Neural cell (in vitro differentiated cells): ENCODE results near the gene MYO3B. TPM values are rescaled to one million over a fixed set of nuclear protein-coding genes. Genes with fewer than 3 reads are reported as not detected.

Source experiments
- H2AFZ ChIP-seq: fragments of 200-600, 300-800 bp; sonication (generic), shearing (Covaris generic); 2 replicates; pipeline ENCODE4 v1.6.0; 2014; ENCODE audit warnings: low read depth, mild to moderate bottlenecking, antibody characterized with exemption, low read length, moderate library complexity
- H3F3A ChIP-seq: fragments of 200-600 bp; shearing (Covaris generic); 2 replicates; pipeline ENCODE4 v1.6.1; 2016; ENCODE audit warnings: mild to moderate bottlenecking, moderate library complexity, mixed read lengths, antibody characterized with exemption, low read length; ENCODE audit not compliant: insufficient read depth, poor library complexity, severe bottlenecking
- H3K27ac ChIP-seq: fragments of 200-600, 300-800 bp; sonication (generic), shearing (Covaris generic); 2 replicates; pipeline ENCODE4 v1.5.1; 2014; ENCODE audit warnings: mild to moderate bottlenecking, low read length, moderate library complexity
- H3K27me3 ChIP-seq: fragments of 300-800, 200-600 bp; sonication (generic), shearing (Covaris generic); 2 replicates; pipeline ENCODE4 v1.6.0; 2014; ENCODE audit warnings: mild to moderate bottlenecking, low read depth, low read length, moderate library complexity; ENCODE audit not compliant: insufficient read depth
- H3K36me3 ChIP-seq: fragments of 300-800, 200-600 bp; sonication (generic), shearing (Covaris generic); 2 replicates; pipeline ENCODE4 v1.5.1; 2014; ENCODE audit warnings: mild to moderate bottlenecking, antibody characterized with exemption, low read length, moderate library complexity; ENCODE audit not compliant: insufficient read depth
- H3K4me2 ChIP-seq: fragments of 300-800, 200-600 bp; sonication (generic), shearing (Covaris generic); 2 replicates; pipeline ENCODE4 v1.6.0; 2014; ENCODE audit warnings: mild to moderate bottlenecking, low read length
- H3K4me3 ChIP-seq: fragments of 300-800, 200-600 bp; sonication (generic), shearing (Covaris generic); 2 replicates; pipeline ENCODE4 v1.5.1; 2014; ENCODE audit warnings: mild to moderate bottlenecking, low read length, moderate library complexity
- H3K79me2 ChIP-seq: fragments of 200-600 bp; shearing (Covaris generic); replicated peaks from 2 replicates; pipeline ENCODE4 v1.6.0; 2014; ENCODE audit warnings: mild to moderate bottlenecking, low read length, moderate library complexity; ENCODE audit not compliant: insufficient read depth
- H3K9ac ChIP-seq: fragments of 300-800, 200-600 bp; sonication (generic), shearing (Covaris generic); 2 replicates; pipeline ENCODE4 v1.6.1; 2016; ENCODE audit warnings: mild to moderate bottlenecking, low read length, mixed read lengths
- H3K9me2 ChIP-seq: fragments of 200-600 bp; shearing (Covaris generic); 2 replicates; pipeline ENCODE4 v1.6.1; 2016; ENCODE audit warnings: mild to moderate bottlenecking, low read length, mixed read lengths; ENCODE audit not compliant: insufficient read depth
- H3K9me3 ChIP-seq: fragments of 200-600, 300-800 bp; sonication (generic), shearing (Covaris generic); 2 replicates; pipeline ENCODE4 v1.6.1; 2016; ENCODE audit warnings: mild to moderate bottlenecking, mixed run types, low read length, moderate library complexity, mixed read lengths
- H4K20me1 ChIP-seq: fragments of 200-600 bp; shearing (Covaris generic); 2 replicates; pipeline ENCODE4 v1.6.1; 2016; ENCODE audit warnings: mild to moderate bottlenecking, mixed run types; ENCODE audit not compliant: insufficient read depth
- CTCF ChIP-seq: fragments of 450-650 bp; IDR thresholded peaks from 2 replicates; pipeline ENCODE4 v1.5.1; 2014; ENCODE audit warnings: antibody characterized with exemption, mild to moderate bottlenecking, moderate library complexity; ENCODE audit not compliant: poor library complexity, severe bottlenecking
- EP300 ChIP-seq: fragments of 450-650 bp; conservative IDR thresholded peaks from 2 replicates; pipeline ENCODE4 v1.6.1; 2014; ENCODE audit warnings: antibody characterized with exemption, mild to moderate bottlenecking, moderate library complexity; ENCODE audit not compliant: poor library complexity, severe bottlenecking
- EZH2 ChIP-seq: fragments of 200-600, 300-800 bp; shearing (Covaris generic), sonication (generic); IDR thresholded peaks from 2 replicates; pipeline ENCODE4 v1.6.1; 2014; ENCODE audit warnings: antibody characterized with exemption, low read length, borderline replicate concordance, mild to moderate bottlenecking; ENCODE audit not compliant: insufficient read depth, poor library complexity, severe bottlenecking
- MXI1 ChIP-seq: fragments of 450-650 bp; conservative IDR thresholded peaks from 2 replicates; pipeline ENCODE4 v1.6.1; 2014; ENCODE audit warnings: antibody characterized with exemption, mild to moderate bottlenecking; ENCODE audit not compliant: poor library complexity, severe bottlenecking
- POLR2AphosphoS5 ChIP-seq: IDR thresholded peaks from 2 replicates; pipeline ENCODE4 v1.6.1; 2012
- RAD21 ChIP-seq: fragments of 450-650 bp; conservative IDR thresholded peaks from 2 replicates; pipeline ENCODE4 v1.6.1; 2014; ENCODE audit warnings: antibody characterized with exemption, mild to moderate bottlenecking, moderate library complexity
- REST ChIP-seq: IDR thresholded peaks from 2 replicates; pipeline ENCODE4 v1.6.1; 2012; ENCODE audit warnings: borderline replicate concordance
- SMC3 ChIP-seq: fragments of 450-650 bp; conservative IDR thresholded peaks from 2 replicates; pipeline ENCODE4 v1.6.1; 2014; ENCODE audit warnings: antibody characterized with exemption, mild to moderate bottlenecking, moderate library complexity; ENCODE audit not compliant: poor library complexity
- TAF1 ChIP-seq: IDR thresholded peaks from 2 replicates; pipeline ENCODE4 v1.6.1; 2012; ENCODE audit warnings: low read depth
- polyA plus RNA-seq: library from polyadenylated mRNA; depleted of rRNA; stranded (reverse); fragments of >200 nt; gene quantifications from 2 replicates; pipeline ENCODE4 v1.2.3, GENCODE V29; 2014

Gene MYO3B
- polyA plus RNA-seq, 1 donor from 2014 or later = 0.11 TPM

- H3K4me2 ChIP-seq = no peak overlapping the region
- TF ChIP-seq MXI1 (no peak), EZH2 (no peak), REST (no peak), TAF1 (no peak), CTCF (no peak), POLR2AphosphoS5 (no peak)
- H3K36me3 ChIP-seq = no peaks in the 10 kb centered on the region
- H3K27ac ChIP-seq = no peak overlapping the region
- no peaks in the 10 kb centered on the region for H3K79me2 ChIP-seq
- H3K4me3 ChIP-seq = no peak overlapping the region
- H3K9me3 ChIP-seq = no peaks in the 10 kb centered on the region
- H4K20me1 ChIP-seq = no peaks in the 10 kb centered on the region
- H2AFZ ChIP-seq = no peak overlapping the region
- no peaks in the 10 kb centered on the region for H3K27me3 ChIP-seq
- H3F3A ChIP-seq = no peaks in the 10 kb centered on the region
- H3K9ac ChIP-seq = no peak overlapping the region
- H3K9me2 ChIP-seq = no peaks in the 10 kb centered on the region
Observed at GRCh38 chr2:170500104-170500503, 322.2 kb downstream of the MYO3B start.

- H3K9me2 ChIP-seq = no peaks in the 10 kb centered on the region
- H3K27ac ChIP-seq = no peak overlapping the region
- H3F3A ChIP-seq = no peaks in the 10 kb centered on the region
- H4K20me1 ChIP-seq = no peaks in the 10 kb centered on the region
- no peak for TF ChIP-seq RAD21
- TF ChIP-seq EZH2 = no peak
- no peak for TF ChIP-seq SMC3
- no peak for TF ChIP-seq POLR2AphosphoS5
- TF ChIP-seq CTCF = no peak
- TF ChIP-seq EP300 = no peak
- no peak for TF ChIP-seq REST
- TF ChIP-seq TAF1 = no peak
- no peak for TF ChIP-seq MXI1
- no peaks in the 10 kb centered on the region for H3K27me3 ChIP-seq
- H3K4me3 ChIP-seq = no peak overlapping the region
- H3K9me3 ChIP-seq = no peaks in the 10 kb centered on the region
- H3K4me2 ChIP-seq = no peak overlapping the region
- no peaks in the 10 kb centered on the region for H3K36me3 ChIP-seq
- no peaks in the 10 kb centered on the region for H3K79me2 ChIP-seq
- no peak overlapping the region for H3K9ac ChIP-seq
- no peak overlapping the region for H2AFZ ChIP-seq
Observed at GRCh38 chr2:170500770-170501169, 322.8 kb downstream of the MYO3B start.
